ENCODE measurements around the gene SLC39A7.

Gene SLC39A7

DNA sequence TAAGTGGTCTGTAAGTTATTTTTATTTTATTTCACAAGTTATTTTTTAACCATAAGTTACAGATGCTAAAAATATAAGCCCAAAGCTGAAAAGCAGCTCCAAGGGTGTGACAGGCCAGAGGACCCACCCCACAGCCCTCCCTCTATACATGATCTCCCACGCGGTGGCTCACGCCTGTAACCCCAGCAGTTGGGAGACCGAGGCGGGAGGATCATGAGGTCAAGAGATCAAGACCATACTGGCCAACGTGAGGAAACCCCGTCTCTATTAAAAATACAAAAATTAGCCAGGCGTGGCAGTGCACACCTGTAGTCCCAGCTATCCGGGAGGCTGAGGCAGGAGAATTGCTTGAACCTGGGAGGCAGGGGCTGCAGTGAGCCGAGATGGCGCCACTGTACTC is 40.6 kb upstream of the SLC39A7 start:
- Mint-ChIP-seq H3K4me3 (peak overlapping the region in 1 of 3 experiments; percentile 16), H3K27ac (no peak overlapping the region), H3K36me3 (ENCODE audit: low read depth) (no peaks in the 10 kb centered on the region), H3K4me1 (peaks cover 7% of the 10 kb centered on the region), H3K9me3 (no peaks in the 10 kb centered on the region), H3K27me3 (ENCODE audit: low read depth) (peaks cover 17% of the 10 kb centered on the region)
- TF ChIP-seq, protein P1, sequence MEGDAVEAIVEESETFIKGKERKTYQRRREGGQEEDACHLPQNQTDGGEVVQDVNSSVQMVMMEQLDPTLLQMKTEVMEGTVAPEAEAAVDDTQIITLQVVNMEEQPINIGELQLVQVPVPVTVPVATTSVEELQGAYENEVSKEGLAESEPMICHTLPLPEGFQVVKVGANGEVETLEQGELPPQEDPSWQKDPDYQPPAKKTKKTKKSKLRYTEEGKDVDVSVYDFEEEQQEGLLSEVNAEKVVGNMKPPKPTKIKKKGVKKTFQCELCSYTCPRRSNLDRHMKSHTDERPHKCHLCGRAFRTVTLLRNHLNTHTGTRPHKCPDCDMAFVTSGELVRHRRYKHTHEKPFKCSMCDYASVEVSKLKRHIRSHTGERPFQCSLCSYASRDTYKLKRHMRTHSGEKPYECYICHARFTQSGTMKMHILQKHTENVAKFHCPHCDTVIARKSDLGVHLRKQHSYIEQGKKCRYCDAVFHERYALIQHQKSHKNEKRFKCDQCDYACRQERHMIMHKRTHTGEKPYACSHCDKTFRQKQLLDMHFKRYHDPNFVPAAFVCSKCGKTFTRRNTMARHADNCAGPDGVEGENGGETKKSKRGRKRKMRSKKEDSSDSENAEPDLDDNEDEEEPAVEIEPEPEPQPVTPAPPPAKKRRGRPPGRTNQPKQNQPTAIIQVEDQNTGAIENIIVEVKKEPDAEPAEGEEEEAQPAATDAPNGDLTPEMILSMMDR (IDR thresholded peaks at IDR 0.05; ENCODE audit: unreplicated experiment in 3 of 3): no peak

DNA sequence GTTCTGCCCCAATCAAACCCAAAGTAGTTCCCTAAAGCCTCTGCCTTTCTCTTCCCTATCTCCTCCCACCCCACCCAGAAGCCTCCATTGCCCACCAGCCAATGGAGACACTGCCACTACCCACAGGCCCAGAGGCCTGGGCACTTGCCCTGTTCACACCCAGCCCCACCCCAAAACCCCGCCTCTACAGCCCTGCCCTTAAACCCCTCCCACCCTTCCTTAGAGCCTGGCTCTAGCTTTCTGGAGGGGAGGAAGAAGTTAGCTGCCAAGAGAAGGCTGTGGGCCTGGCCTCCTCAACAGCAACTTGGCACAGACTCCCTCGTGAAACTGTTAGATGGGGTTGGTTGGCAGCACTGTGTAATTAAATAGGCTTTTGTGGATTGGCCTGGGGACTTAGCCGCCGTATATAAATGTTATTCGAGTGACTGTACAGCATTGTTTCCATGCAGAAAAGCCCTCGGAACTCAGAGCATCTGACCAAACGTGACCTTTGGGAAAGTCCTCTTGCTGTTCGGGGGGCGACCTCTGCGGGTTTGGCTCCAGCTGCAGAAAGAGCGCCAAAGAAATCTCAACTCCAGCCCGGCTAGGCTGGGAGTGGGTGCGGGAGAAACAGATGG is 39.8 kb upstream of the SLC39A7 start:
- peaks cover 14% of the 10 kb centered on the region for H3K27me3 Mint-ChIP-seq (ENCODE audit: low read depth)
- TF ChIP-seq, protein P1 (IDR thresholded peaks at IDR 0.05; ENCODE audit: unreplicated experiment in 3 of 3): no peak
- H3K27ac Mint-ChIP-seq: peak overlapping the region in 2 of 3 experiments; percentile 66 to 79
- no peaks in the 10 kb centered on the region for H3K36me3 Mint-ChIP-seq (ENCODE audit: low read depth)
- peak overlapping the region; percentile 82 to 86 (median 86) for H3K4me3 Mint-ChIP-seq
- peaks cover 7% of the 10 kb centered on the region for H3K4me1 Mint-ChIP-seq
- H3K9me3 Mint-ChIP-seq: no peaks in the 10 kb centered on the region

DNA sequence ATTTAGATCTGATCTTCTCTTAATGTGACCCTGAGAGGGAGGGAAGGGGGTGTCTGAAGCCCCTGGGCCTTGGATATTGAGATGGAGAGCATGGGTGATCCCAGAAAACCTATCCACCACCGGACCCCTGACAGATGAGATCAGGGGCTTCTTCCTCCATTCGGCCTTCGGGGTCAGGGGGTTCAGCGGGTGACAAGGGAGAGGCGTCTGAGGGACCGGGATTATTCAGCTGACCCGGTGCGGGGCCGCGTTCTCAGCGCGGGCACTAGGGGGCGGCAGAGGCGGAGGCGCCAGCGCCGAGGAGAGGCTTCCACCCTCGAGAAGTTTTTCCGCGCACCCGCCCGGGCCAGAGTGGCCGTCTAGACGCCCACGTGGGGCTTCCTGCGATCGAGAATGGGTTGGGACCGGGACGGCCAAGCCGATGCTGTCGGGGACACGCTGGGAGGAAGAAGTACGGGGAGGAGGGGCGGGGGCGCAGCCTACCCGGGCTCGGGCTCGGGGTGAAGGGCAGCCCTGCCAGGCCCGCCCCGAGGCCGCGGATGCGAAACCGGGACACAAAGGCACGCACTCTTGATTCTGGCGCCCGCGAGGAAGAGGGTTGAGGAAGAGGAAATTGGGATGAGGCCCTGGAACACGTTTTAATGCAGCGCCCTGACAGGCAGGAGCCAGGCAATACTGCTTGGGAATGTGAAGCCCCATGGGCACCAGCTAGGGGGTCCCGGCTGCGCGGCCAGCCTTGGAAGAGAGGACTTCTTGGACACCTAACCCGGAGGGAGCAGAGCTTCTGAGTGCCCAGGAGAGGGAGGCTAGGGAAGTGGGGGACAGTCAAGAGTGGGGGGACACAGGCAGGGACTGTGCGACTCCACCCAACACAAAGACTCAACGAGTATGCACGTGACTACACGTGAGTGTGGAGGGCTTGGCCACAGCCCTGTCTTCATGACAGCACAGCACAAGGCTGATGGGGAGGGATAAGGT is 39.0 kb upstream of the SLC39A7 start:
- Mint-ChIP-seq H3K4me3 (peak overlapping the region; percentile 82 to 86 (median 86)), H3K36me3 (ENCODE audit: low read depth) (no peaks in the 10 kb centered on the region), H3K9me3 (no peaks in the 10 kb centered on the region), H3K27me3 (ENCODE audit: low read depth) (peaks cover 14% of the 10 kb centered on the region), H3K4me1 (peaks cover 7% of the 10 kb centered on the region), H3K27ac (peak overlapping the region in 2 of 3 experiments; percentile 66 to 79)
- TF ChIP-seq, protein P1 (IDR thresholded peaks at IDR 0.05; ENCODE audit: unreplicated experiment in 3 of 3): peak; percentile 85 to 89 (median 88)

DNA sequence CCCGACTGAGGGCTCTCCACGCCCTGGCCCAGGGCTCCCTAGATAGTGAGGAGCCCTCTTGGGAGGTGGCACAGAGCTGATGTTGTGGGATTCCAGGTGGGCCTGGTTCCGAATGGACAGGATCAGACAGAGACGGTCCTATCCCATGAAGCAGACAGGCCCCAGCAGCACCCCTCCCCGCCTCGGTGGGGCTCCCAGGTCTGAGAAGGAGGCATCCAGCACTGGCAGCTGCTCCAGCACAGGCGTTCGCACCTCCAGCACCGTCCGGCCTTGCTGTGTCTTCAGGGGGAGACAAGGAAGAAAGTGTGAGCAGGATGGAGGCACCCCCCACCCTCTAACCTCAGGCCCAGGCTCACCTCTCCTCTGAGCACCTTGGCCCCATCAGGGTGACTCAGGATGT is 37.1 kb upstream of the SLC39A7 start:
- Mint-ChIP-seq H3K27me3 (ENCODE audit: low read depth) (peaks cover 17% of the 10 kb centered on the region), H3K4me3 (peak overlapping the region in 1 of 3 experiments; percentile 50), H3K36me3 (ENCODE audit: low read depth) (no peaks in the 10 kb centered on the region), H3K9me3 (no peaks in the 10 kb centered on the region), H3K27ac (no peak overlapping the region), H3K4me1 (peaks cover 7% of the 10 kb centered on the region)
- TF ChIP-seq, protein P1 (IDR thresholded peaks at IDR 0.05; ENCODE audit: unreplicated experiment in 3 of 3): no peak

DNA sequence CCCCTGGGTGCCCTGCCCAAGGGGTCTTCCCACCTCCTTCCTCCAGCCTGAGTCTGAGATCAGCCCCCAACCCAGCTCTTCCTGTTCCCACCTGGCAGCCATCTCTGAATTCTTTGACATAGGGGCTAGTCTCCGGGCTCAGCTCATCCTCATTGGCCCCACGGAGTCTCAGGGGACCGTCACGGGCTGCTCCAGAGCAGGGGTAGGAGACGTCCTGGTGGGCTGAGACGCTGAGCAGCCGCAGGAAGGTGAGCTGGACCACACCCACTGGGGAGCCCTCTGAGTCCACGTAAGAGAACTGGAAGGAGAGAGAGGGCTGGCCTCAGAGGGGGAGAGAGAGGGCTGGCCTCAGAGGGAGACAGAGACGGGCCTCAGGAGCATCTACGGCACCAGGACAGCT is 36.5 kb upstream of the SLC39A7 start:
- TF ChIP-seq, protein P1 (IDR thresholded peaks at IDR 0.05; ENCODE audit: unreplicated experiment in 3 of 3): no peak
- H3K36me3 Mint-ChIP-seq (ENCODE audit: low read depth): no peaks in the 10 kb centered on the region
- H3K4me3 Mint-ChIP-seq: no peak overlapping the region
- H3K4me1 Mint-ChIP-seq: peaks cover 7% of the 10 kb centered on the region
- H3K27me3 Mint-ChIP-seq (ENCODE audit: low read depth): peaks cover 17% of the 10 kb centered on the region
- no peaks in the 10 kb centered on the region for H3K9me3 Mint-ChIP-seq
- H3K27ac Mint-ChIP-seq: no peak overlapping the region
